B cell (primary cell): ENCODE measurements around the gene MAGEC3.

ENCODE experiments used
- CTCF ChIP-seq: fragments of 200-600 bp; IDR thresholded peaks from one replicate; pipeline ENCODE4 v1.8.0; 2022; ENCODE audit warnings: antibody characterized with exemption, mild to moderate bottlenecking
- EZH2 ChIP-seq: IDR thresholded peaks from 2 replicates; pipeline ENCODE4 v1.6.1; 2012; ENCODE audit warnings: borderline replicate concordance, low read depth, mild to moderate bottlenecking, moderate library complexity, low read length; ENCODE audit not compliant: insufficient read depth, poor library complexity, severe bottlenecking

GRCh38 chrX:141838016-141838415, at the start of gene MAGEC3:
- TF ChIP-seq CTCF (no peak), EZH2 (no peak)
